Measurements from ENCODE around the gene AKAP13.
"Not testable (repeated sequence)": the region's sequence is repeated elsewhere in the genome, so short reads cannot be mapped to it uniquely, and the experiment has no call there.

Gene AKAP13

GRCh38 chr15:85475317-85475701, 94.9 kb downstream of the AKAP13 start:
- DNase-seq (ENCODE audit: low read depth in 2 of 2): no peak

- DNase-seq (ENCODE audit: low read depth in 2 of 2): no peak
Observed at GRCh38 chr15:85475711-85476110, 95.3 kb downstream of the AKAP13 start.

GRCh38 chr15:85477061-85477460, 96.7 kb downstream of the AKAP13 start:
- DNase-seq (ENCODE audit: low read depth in 2 of 2): no peak

- no peak for DNase-seq (ENCODE audit: low read depth in 2 of 2)
Observed at GRCh38 chr15:85477730-85478129, 97.3 kb downstream of the AKAP13 start.

GRCh38 chr15:85479071-85479647, 98.8 kb downstream of the AKAP13 start:
- no peak for DNase-seq (ENCODE audit: low read depth in 2 of 2)

- no peak for DNase-seq (ENCODE audit: low read depth in 2 of 2)
Observed at GRCh38 chr15:85480923-85481322, 100.5 kb downstream of the AKAP13 start.

- not testable (repeated sequence) for DNase-seq (ENCODE audit: low read depth in 2 of 2)
Observed at GRCh38 chr15:85481543-85481942, 101.1 kb downstream of the AKAP13 start.

GRCh38 chr15:85482894-85483293, 102.5 kb downstream of the AKAP13 start:
- DNase-seq (ENCODE audit: low read depth in 2 of 2): no peak

- not testable (repeated sequence) for DNase-seq (ENCODE audit: low read depth in 2 of 2)
Observed at GRCh38 chr15:85483955-85484354, 103.6 kb downstream of the AKAP13 start.

GRCh38 chr15:85484923-85485322, 104.5 kb downstream of the AKAP13 start:
- DNase-seq (ENCODE audit: low read depth in 2 of 2): not testable (repeated sequence)

- peak; percentile 16 to 45 for DNase-seq (ENCODE audit: low read depth in 2 of 2)
Observed at GRCh38 chr15:85485956-85486567, 105.7 kb downstream of the AKAP13 start.

- not testable (repeated sequence) for DNase-seq (ENCODE audit: low read depth in 2 of 2)
Observed at GRCh38 chr15:85487796-85488195, 107.4 kb downstream of the AKAP13 start.

- DNase-seq (ENCODE audit: low read depth in 2 of 2): no peak
Observed at GRCh38 chr15:85488997-85489396, 108.6 kb downstream of the AKAP13 start.

- no peak for DNase-seq (ENCODE audit: low read depth in 2 of 2)
Observed at GRCh38 chr15:85489773-85490493, 109.5 kb downstream of the AKAP13 start.

GRCh38 chr15:85490856-85491255, 110.5 kb downstream of the AKAP13 start:
- DNase-seq (ENCODE audit: low read depth in 2 of 2): no peak

GRCh38 chr15:85491691-85492090, 111.3 kb downstream of the AKAP13 start:
- no peak for DNase-seq (ENCODE audit: low read depth in 2 of 2)

GRCh38 chr15:85492406-85492805, 112.0 kb downstream of the AKAP13 start:
- DNase-seq (ENCODE audit: low read depth in 2 of 2): no peak

- DNase-seq (ENCODE audit: low read depth in 2 of 2): no peak
Observed at GRCh38 chr15:85493260-85493659, 112.9 kb downstream of the AKAP13 start.

- no peak for DNase-seq (ENCODE audit: low read depth in 2 of 2)
Observed at GRCh38 chr15:85494048-85494777, 113.8 kb downstream of the AKAP13 start.

GRCh38 chr15:85495096-85495495, 114.7 kb downstream of the AKAP13 start:
- DNase-seq (ENCODE audit: low read depth in 2 of 2): no peak

- DNase-seq (ENCODE audit: low read depth in 2 of 2): no peak
Observed at GRCh38 chr15:85495544-85495943, 115.1 kb downstream of the AKAP13 start.

GRCh38 chr15:85496151-85496550, 115.7 kb downstream of the AKAP13 start:
- DNase-seq (ENCODE audit: low read depth in 2 of 2): no peak
